GM12874 (cell line): ENCODE results near the gene SETD5.

Source experiments
- TF ChIP-seq, protein P1 (sequence below): IDR thresholded peaks from 2 replicates; pipeline ENCODE4 v1.5.1; 2011; ENCODE audit warnings: low read depth, mild to moderate bottlenecking, control low read depth, low read length, moderate library complexity; ENCODE audit not compliant: insufficient read depth

SETD5 gene

DNA sequence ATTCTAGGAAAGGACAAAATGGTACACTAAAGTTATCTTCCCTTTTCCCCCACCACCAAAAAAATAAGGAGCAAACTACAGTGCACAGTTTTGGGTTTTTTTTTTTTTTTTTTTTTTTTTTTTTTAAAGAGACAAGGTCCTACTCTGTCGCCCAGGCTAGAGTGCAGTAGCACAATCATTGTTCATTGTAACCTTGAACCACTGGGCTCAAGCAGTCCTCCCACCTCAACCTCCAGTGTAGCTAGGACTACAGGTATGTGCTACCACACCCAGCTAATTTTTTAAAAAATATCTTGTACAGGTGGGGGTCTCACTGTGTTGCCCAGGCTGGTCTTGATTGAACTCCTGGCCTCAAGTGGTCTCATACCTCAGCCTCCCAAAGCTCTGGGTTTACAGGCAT is 14.9 kb downstream of the SETD5 start:
- TF ChIP-seq, protein P1, sequence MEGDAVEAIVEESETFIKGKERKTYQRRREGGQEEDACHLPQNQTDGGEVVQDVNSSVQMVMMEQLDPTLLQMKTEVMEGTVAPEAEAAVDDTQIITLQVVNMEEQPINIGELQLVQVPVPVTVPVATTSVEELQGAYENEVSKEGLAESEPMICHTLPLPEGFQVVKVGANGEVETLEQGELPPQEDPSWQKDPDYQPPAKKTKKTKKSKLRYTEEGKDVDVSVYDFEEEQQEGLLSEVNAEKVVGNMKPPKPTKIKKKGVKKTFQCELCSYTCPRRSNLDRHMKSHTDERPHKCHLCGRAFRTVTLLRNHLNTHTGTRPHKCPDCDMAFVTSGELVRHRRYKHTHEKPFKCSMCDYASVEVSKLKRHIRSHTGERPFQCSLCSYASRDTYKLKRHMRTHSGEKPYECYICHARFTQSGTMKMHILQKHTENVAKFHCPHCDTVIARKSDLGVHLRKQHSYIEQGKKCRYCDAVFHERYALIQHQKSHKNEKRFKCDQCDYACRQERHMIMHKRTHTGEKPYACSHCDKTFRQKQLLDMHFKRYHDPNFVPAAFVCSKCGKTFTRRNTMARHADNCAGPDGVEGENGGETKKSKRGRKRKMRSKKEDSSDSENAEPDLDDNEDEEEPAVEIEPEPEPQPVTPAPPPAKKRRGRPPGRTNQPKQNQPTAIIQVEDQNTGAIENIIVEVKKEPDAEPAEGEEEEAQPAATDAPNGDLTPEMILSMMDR, result no peak

DNA sequence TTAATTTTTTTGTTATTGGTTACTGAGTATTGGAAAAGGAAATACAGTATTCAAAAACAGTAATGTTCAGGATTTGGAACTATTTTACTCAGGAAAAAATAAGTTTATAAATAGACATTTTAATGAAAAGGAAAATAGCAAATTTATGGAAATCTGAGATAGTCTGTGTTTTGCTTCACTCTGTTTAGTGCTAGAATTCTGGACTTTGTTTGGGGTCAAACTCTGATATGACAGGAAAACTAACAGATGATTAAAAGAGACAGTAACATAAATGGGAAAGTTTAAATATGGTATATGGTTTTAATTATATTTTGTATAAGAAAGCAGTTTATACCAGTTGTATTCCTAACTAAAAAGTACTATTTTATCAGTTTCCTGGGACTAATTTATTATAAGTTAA is 17.4 kb downstream of the SETD5 start:
- TF ChIP-seq, protein P1, result no peak

DNA sequence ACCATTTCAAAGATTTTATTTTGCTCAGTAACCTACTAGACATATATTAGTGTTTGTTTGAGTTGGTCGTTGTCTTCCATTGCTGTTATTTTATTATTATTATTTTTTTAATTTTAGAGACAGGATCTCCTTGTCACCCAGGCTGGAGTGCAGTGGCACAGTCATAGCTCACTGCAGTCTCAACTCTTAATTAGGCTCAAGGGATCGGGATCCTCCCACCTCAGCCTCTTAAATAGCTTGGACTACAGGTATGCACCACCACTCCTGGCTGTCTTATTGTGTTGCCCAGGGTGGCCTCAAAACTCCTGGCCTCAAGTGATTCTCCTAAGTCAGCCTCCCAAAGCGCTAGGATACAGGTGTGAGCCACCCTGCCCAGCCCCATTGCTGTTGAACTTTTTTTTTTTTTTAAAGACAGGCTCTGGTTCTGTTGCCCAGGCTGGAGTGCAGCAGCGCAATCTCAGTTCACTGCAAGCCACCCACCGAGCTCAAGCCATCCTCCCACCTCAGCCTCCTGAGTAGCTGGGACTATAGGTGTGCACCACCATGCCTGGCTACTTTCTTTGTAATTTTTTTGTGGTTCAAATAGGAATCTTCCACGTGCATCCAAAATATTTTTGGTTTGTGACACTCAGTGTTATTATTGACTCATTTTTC is 18.2 kb downstream of the SETD5 start:
- TF ChIP-seq, protein P1, result no peak

DNA sequence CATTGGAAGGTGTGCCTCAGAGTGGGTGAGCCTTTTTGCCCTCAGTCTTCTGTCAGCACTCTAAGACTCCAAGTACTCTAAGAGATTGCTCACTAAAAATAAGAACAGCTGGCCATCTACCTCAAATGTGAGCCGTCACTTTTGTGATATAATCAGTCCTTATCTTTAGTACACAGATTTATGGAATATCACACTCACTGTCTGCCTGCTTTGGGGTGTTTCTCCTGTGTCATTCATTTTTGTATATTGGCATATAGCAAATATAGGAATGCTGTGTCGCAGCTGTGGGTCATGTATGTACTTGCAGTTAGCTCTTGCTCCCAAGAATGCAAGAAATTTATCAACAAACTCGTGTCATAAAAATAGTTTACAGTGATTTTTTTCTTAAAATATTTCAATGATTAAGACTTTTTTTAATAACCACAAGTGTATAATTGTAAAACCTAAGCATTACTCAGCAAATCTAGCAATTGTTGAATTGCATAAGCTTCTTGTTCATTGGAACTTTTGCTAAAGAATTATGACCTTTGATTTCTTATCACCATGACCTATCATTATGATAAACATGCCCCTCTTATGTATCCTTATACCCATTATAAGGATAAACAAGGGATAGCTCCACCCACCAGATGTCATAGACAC is 18.8 kb downstream of the SETD5 start:
- TF ChIP-seq, protein P1, result no peak

DNA sequence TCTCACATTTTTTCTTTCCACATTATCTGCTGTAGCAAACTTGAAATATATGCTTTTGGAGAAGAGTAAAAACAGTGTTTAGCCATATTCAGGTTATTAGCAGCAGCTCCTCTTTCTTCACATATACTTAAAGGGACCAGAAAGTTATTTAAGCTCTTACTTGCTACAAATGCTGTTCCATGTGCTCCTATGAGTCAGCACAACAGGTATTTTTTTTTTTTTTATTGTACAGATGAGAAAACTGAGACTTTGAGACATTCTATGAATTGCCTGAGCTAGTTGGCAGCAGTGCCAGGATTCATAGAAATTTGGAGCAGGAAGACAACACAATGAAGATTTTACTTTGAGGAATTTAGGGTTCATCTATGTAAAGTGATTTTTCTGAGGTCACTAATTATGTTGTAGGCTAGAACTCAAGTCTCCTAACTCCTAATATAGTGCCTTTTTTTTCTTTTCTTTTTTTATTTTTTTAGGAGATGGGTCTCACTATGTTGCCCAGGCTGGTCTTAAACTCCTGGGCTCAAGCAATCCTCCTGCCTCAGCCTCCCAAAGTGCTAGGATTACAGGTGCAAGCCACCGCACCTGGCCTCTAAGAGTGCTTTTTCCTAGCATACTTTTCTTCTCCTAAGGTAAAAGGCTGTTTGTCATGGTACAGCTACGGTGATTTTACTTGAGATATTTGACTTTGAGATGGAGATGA is 23.6 kb downstream of the SETD5 start:
- TF ChIP-seq, protein P1, result no peak

DNA sequence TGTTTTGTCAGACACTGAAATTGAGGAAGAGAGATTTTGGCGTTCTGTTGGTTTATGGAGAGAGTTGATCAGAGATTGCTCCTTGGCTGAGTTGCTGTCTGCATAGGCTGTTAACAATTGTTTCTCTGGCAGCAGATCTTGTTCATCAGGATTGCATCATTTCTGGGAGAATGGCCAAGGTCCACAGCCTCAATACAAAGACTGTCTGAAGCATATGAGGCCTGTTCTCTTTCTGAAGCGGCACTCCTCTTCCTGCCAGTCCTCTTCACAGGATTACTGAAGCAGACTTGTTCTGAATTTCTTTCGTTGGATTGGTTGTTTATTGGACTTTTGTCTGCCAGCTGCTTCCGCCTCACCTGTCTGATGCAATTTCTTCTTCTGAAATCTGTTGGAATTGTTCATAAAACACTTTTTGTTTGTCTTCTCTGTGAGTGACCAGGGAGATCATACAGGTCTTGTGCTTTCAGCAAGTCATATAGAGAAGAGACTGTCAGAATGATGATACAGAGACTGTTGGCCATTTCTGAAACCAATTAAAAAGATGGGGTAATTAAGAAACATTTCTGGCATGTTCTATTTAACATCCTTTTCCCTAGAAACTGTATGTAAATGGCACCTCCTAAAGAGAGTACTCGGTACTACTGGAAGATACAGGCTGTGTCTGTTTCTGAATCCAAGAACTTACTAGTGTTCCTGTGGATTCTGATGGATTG is 25.5 kb downstream of the SETD5 start:
- TF ChIP-seq, protein P1, result peak; percentile 11; the same call in 1 of the 2 replicates

DNA sequence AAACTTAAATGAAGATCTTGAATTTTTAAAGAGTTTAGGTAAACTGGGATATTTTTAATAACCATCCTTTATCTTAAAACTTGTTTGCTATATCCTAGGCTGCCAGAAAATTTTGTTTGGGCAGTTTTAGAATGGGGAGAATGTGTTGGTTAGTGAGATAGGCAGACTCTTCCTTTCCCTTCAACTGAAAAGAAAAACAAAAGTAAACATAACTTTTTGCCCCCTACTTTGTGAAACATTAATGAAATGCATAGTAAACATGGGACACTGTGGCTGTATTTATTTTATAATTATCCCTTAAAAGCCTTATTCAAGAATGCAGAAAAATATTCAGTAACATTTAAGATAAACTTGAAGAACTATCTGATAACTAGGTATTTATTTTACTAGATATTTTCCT is 31.0 kb downstream of the SETD5 start:
- TF ChIP-seq, protein P1, result no peak
